ENCODE data around the gene QRFP. TPM values are rescaled to one million over a fixed set of nuclear protein-coding genes. Genes with fewer than 3 reads are reported as not detected.
A peak's percentile ranks its signal among the peaks of the same experiment; 100 is the strongest.

The QRFP gene
- total and polyA plus RNA-seq, 9 donors: not detected

- WGBS, 3 donors: 2 to 3% (median 3%) methylated on average over 23 to 32 of the region's 32 CpGs
- Histone ChIP-seq H3K9me3 (no peaks in the 10 kb centered on the region), H3K27ac (no peak overlapping the region), H3K36me3 (no peaks in the 10 kb centered on the region), H3K27me3 (peaks cover 12% of the 10 kb centered on the region), H3K4me3 (no peak overlapping the region), H3K4me1 (ENCODE audit: insufficient read depth) (peaks cover 6% of the 10 kb centered on the region)
- DNase-seq: no peak
- TF ChIP-seq EP300 (IDR thresholded peaks at IDR 0.05) (no peak), POLR2A (IDR thresholded peaks at IDR 0.05) (no peak), CTCF (IDR thresholded peaks at IDR 0.05) (no peak)
- intact Hi-C loops (cut with DNase I): loop anchor here in 3 of 4 donors (2.0 to 10.0 kb wide), 6 partner anchors 73 to 241 kb away; no protein-coding TSS in a partner anchor
Observed at GRCh38 chr9:130940027-130940549, 43.5 kb upstream of the QRFP start.

DNA sequence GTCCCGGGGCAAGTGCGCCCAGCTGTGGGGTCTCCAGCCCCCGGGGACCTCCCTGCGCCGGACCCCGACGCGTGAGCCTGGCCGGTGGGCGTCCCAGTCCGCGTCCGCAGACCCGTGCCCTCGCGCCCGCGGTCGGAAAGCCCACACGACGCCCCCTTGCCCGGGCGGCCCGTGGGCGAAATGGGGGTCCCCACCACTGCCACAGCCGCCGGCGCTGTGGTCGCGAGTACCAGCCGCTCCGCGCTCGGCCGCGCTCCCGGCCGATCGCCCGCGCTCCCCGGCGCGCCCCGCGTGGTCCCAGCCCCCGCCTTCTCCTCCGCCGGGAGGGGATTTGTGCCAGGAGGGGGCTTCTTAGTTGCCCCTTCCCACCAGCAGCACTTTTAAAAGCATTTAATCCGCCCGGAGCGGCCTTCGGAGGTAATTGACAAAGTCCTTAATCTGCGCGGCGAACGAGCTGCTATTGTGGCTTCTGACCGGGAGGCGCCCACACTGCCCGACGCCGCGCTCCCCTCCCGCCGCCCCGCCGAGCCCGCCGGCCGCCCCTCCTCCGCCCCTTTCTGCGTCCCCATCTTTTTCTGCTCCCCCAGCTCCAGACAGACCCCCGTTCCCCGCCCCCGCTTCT is 42.9 kb upstream of the QRFP start:
- Histone ChIP-seq H3K4me3 (peak overlapping the region; percentile 16), H3K27ac (no peak overlapping the region), H3K36me3 (no peaks in the 10 kb centered on the region), H3K27me3 (peaks cover 12% of the 10 kb centered on the region), H3K9me3 (no peaks in the 10 kb centered on the region), H3K4me1 (ENCODE audit: insufficient read depth) (peaks cover 6% of the 10 kb centered on the region)
- intact Hi-C loops (cut with DNase I): loop anchor here (2.0 to 10.0 kb wide), 10 partner anchors 65 to 527 kb away; no protein-coding TSS in a partner anchor
- WGBS, 3 donors: 0 to 1% (median 1%) methylated on average over 51 to 75 of the region's 75 CpGs
- TF ChIP-seq EP300 (IDR thresholded peaks at IDR 0.05) (no peak), POLR2A (IDR thresholded peaks at IDR 0.05) (no peak), CTCF (IDR thresholded peaks at IDR 0.05) (no peak)
- DNase-seq: no peak

GRCh38 chr9:130938652-130939404 is 42.2 kb upstream of the QRFP start, which contains the start of gene FIBCD1:
TSS of gene FIBCD1 (minus strand) at chr9:130939247. CDS start at chr9:130938607, 640 bp downstream.
- no peaks in the 10 kb centered on the region for H3K36me3 ChIP-seq
- intact Hi-C loops (cut with DNase I): loop anchor here in 3 of 4 donors (5.0 to 10.0 kb wide), 5 partner anchors 64 to 527 kb away; no protein-coding TSS in a partner anchor
- peaks cover 6% of the 10 kb centered on the region for H3K4me1 ChIP-seq (ENCODE audit: insufficient read depth)
- peak within 1 kb of the TSS; percentile 16 for H3K4me3 ChIP-seq
- H3K27ac ChIP-seq: no peak within 1 kb of the TSS
- peaks cover 12% of the 10 kb centered on the region for H3K27me3 ChIP-seq
- 0 to 1% (median 0%) methylated on average over 87 to 98 of the region's 98 CpGs for WGBS, 3 donors
- DNase-seq: no peak
- no peaks in the 10 kb centered on the region for H3K9me3 ChIP-seq
- TF ChIP-seq CTCF (IDR thresholded peaks at IDR 0.05) (no peak), POLR2A (IDR thresholded peaks at IDR 0.05) (no peak), EP300 (IDR thresholded peaks at IDR 0.05) (no peak)

GRCh38 chr9:130938184-130938651 is 41.6 kb upstream of the QRFP start:
- Histone ChIP-seq H3K4me1 (ENCODE audit: insufficient read depth) (peaks cover 6% of the 10 kb centered on the region), H3K4me3 (no peak overlapping the region), H3K9me3 (no peaks in the 10 kb centered on the region), H3K36me3 (no peaks in the 10 kb centered on the region), H3K27ac (no peak overlapping the region), H3K27me3 (peaks cover 12% of the 10 kb centered on the region)
- intact Hi-C loops (cut with DNase I): loop anchor here in 3 of 4 donors (5.0 to 10.0 kb wide), 5 partner anchors 63 to 526 kb away; no protein-coding TSS in a partner anchor
- no peak for DNase-seq
- no peak for TF ChIP-seq EP300 (IDR thresholded peaks at IDR 0.05)
- TF ChIP-seq CTCF (IDR thresholded peaks at IDR 0.05): no peak
- no peak for TF ChIP-seq POLR2A (IDR thresholded peaks at IDR 0.05)
- WGBS, 3 donors: 1 to 2% (median 2%) methylated on average over 11 to 52 of the region's 52 CpGs

All from ovary (tissue), 9 donors.